Osteoblast (primary cell): ENCODE results near the gene RADX. TPM values are rescaled to one million over a fixed set of nuclear protein-coding genes. Genes with fewer than 3 reads are reported as not detected.

Experiments used
- DNase-seq: peaks from one replicate; pipeline ENCODE4 v3.0.0; 2011; ENCODE audit warnings: low spot score, mixed read lengths; ENCODE audit not compliant: insufficient read length; ENCODE audit errors: missing footprints
- H2AFZ ChIP-seq: 2 replicates; pipeline ENCODE4 v1.6.0; 2011; ENCODE audit warnings: mild to moderate bottlenecking, low read length
- H3K27ac ChIP-seq: 2 replicates; pipeline ENCODE4 v1.5.1; 2011; ENCODE audit warnings: mild to moderate bottlenecking, low read depth, low read length, moderate library complexity
- H3K27me3 ChIP-seq: 2 replicates; pipeline ENCODE4 v1.6.0; 2012; ENCODE audit warnings: mild to moderate bottlenecking, control low read depth, inconsistent platforms, low read length, moderate library complexity; ENCODE audit not compliant: insufficient read depth
- H3K36me3 ChIP-seq: 2 replicates; pipeline ENCODE4 v1.5.1; 2011; ENCODE audit warnings: mild to moderate bottlenecking, low read length, control low read depth, moderate library complexity; ENCODE audit not compliant: insufficient read depth
- H3K4me1 ChIP-seq: 2 replicates; pipeline ENCODE4 v1.5.1; 2011; ENCODE audit warnings: mild to moderate bottlenecking, low read length, control low read depth, moderate library complexity; ENCODE audit not compliant: insufficient read depth
- H3K4me2 ChIP-seq: 2 replicates; pipeline ENCODE4 v1.6.0; 2011; ENCODE audit warnings: mild to moderate bottlenecking, low read length; ENCODE audit not compliant: insufficient read depth
- H3K4me3 ChIP-seq: fragments of 200-600 bp; sonication (generic); 3 replicates; pipeline ENCODE4 v1.5.1; 2012; ENCODE audit warnings: mild to moderate bottlenecking, low read length, inconsistent platforms; ENCODE audit not compliant: insufficient read depth
- H3K79me2 ChIP-seq: 2 replicates; pipeline ENCODE4 v1.6.0; 2012; ENCODE audit warnings: mild to moderate bottlenecking, low read length, control low read depth, inconsistent platforms; ENCODE audit not compliant: insufficient read depth
- H3K9me3 ChIP-seq: 2 replicates; pipeline ENCODE4 v1.5.1; 2011; ENCODE audit warnings: low read depth, low read length, control low read depth
- H4K20me1 ChIP-seq: 2 replicates; pipeline ENCODE4 v1.6.0; 2012; ENCODE audit warnings: mild to moderate bottlenecking, low read length, control low read depth; ENCODE audit not compliant: insufficient read depth
- CTCF ChIP-seq: IDR thresholded peaks from 2 replicates; pipeline ENCODE4 v1.5.1; 2011; ENCODE audit warnings: mild to moderate bottlenecking, low read depth, low read length, moderate library complexity; ENCODE audit errors: extremely low read depth
- total RNA-seq: library from RNA; depleted of rRNA; stranded (reverse); fragments of >200 nt; gene quantifications from 2 replicates; pipeline ENCODE4 v1.2.3, GENCODE V29; 2012

The RADX gene
- total RNA-seq, 1 donor: 1.4 TPM

- no peak for DNase-seq
- Histone ChIP-seq H3K36me3 (no peaks in the 10 kb centered on the region), H3K4me1 (no peaks in the 10 kb centered on the region), H3K79me2 (no peaks in the 10 kb centered on the region), H2AFZ (no peak overlapping the region), H4K20me1 (no peaks in the 10 kb centered on the region), H3K4me2 (no peak overlapping the region), H3K27ac (no peak overlapping the region), H3K4me3 (no peak overlapping the region), H3K9me3 (no peaks in the 10 kb centered on the region), H3K27me3 (peaks cover 4% of the 10 kb centered on the region)
- no peak for TF ChIP-seq CTCF
These were observed 80.8 kb downstream of the RADX start for GRCh38 chrX:106692425-106693065.

- no peaks in the 10 kb centered on the region for H4K20me1 ChIP-seq
- no peaks in the 10 kb centered on the region for H3K27me3 ChIP-seq
- H3K4me3 ChIP-seq: no peak overlapping the region
- peaks cover 3% of the 10 kb centered on the region for H3K4me1 ChIP-seq
- no peak for DNase-seq
- no peaks in the 10 kb centered on the region for H3K79me2 ChIP-seq
- H3K27ac ChIP-seq: no peak overlapping the region
- TF ChIP-seq CTCF: no peak
- no peak overlapping the region for H3K4me2 ChIP-seq
- H3K36me3 ChIP-seq: no peaks in the 10 kb centered on the region
- H3K9me3 ChIP-seq: no peaks in the 10 kb centered on the region
- no peak overlapping the region for H2AFZ ChIP-seq
These were observed 84.7 kb downstream of the RADX start for GRCh38 chrX:106696502-106696901.

GRCh38 chrX:106698693-106699092, 86.9 kb downstream of the RADX start:
- Histone ChIP-seq H3K9me3 (no peaks in the 10 kb centered on the region), H3K4me3 (no peak overlapping the region), H3K27me3 (peaks cover 3% of the 10 kb centered on the region), H3K27ac (no peak overlapping the region), H3K4me2 (no peak overlapping the region), H2AFZ (peak overlapping the region; percentile 76), H4K20me1 (no peaks in the 10 kb centered on the region), H3K4me1 (peaks cover 3% of the 10 kb centered on the region), H3K79me2 (no peaks in the 10 kb centered on the region), H3K36me3 (no peaks in the 10 kb centered on the region)
- TF ChIP-seq CTCF: no peak
- DNase-seq: peak; percentile 66

- TF ChIP-seq CTCF: no peak
- peaks cover 3% of the 10 kb centered on the region for H3K27me3 ChIP-seq
- H3K4me2 ChIP-seq: no peak overlapping the region
- H3K79me2 ChIP-seq: no peaks in the 10 kb centered on the region
- no peak overlapping the region for H2AFZ ChIP-seq
- H3K4me3 ChIP-seq: no peak overlapping the region
- no peaks in the 10 kb centered on the region for H3K9me3 ChIP-seq
- H3K4me1 ChIP-seq: peaks cover 6% of the 10 kb centered on the region
- H3K36me3 ChIP-seq: no peaks in the 10 kb centered on the region
- DNase-seq: no peak
- no peak overlapping the region for H3K27ac ChIP-seq
- H4K20me1 ChIP-seq: no peaks in the 10 kb centered on the region
These were observed 90.9 kb downstream of the RADX start for GRCh38 chrX:106702636-106703035.
